ENCODE data around the gene TMPRSS15.

TMPRSS15 gene

DNA sequence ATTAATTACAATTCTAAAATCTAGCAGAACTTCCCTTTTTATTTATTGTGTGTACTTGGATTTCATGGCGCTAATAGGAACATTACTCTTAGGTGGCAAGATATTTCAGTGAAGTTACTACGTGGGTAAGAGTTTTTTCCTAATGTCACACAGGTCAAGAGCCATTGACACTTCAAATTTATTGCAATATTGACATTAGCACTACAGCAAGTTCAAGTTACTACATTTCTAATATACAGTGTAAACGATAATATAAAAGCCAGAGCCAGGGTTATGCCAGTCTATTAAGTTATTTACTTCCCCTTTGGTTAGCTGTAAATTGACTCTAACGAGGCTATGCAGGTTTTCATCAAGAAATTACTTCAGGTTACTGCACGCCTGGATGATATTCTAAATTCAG is 129.2 kb downstream of the TMPRSS15 start:
- no peak for DNase-seq (ENCODE audit: low spot score)
- H3K27ac ChIP-seq: no peak overlapping the region
- POLR2A ChIA-PET (ENCODE audit: low non-redundant PET): no interaction called here
- CTCF ChIA-PET: no interaction called here
- TF ChIP-seq, protein P1, sequence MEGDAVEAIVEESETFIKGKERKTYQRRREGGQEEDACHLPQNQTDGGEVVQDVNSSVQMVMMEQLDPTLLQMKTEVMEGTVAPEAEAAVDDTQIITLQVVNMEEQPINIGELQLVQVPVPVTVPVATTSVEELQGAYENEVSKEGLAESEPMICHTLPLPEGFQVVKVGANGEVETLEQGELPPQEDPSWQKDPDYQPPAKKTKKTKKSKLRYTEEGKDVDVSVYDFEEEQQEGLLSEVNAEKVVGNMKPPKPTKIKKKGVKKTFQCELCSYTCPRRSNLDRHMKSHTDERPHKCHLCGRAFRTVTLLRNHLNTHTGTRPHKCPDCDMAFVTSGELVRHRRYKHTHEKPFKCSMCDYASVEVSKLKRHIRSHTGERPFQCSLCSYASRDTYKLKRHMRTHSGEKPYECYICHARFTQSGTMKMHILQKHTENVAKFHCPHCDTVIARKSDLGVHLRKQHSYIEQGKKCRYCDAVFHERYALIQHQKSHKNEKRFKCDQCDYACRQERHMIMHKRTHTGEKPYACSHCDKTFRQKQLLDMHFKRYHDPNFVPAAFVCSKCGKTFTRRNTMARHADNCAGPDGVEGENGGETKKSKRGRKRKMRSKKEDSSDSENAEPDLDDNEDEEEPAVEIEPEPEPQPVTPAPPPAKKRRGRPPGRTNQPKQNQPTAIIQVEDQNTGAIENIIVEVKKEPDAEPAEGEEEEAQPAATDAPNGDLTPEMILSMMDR (conservative IDR thresholded peaks at IDR 0.05; ENCODE audit: low read depth): no peak

GRCh38 chr21:18273400-18273799 is 130.2 kb downstream of the TMPRSS15 start:
- CTCF ChIA-PET: interaction anchor here (0.6 kb wide), 1 partner anchor 1906 kb away, joined by 3 read pairs; no protein-coding TSS in a partner anchor
- H3K27ac ChIP-seq: no peak overlapping the region
- POLR2A ChIA-PET (ENCODE audit: low non-redundant PET): no interaction called here
- DNase-seq (ENCODE audit: low spot score): no peak
- TF ChIP-seq, protein P1 (conservative IDR thresholded peaks at IDR 0.05; ENCODE audit: low read depth): no peak

GRCh38 chr21:18269856-18270255 is 133.7 kb downstream of the TMPRSS15 start:
- no peak for DNase-seq (ENCODE audit: low spot score)
- no peak overlapping the region for H3K27ac ChIP-seq
- TF ChIP-seq, protein P1 (conservative IDR thresholded peaks at IDR 0.05; ENCODE audit: low read depth): no peak
- CTCF ChIA-PET: no interaction called here
- POLR2A ChIA-PET (ENCODE audit: low non-redundant PET): no interaction called here

- ChIA-PET POLR2A (ENCODE audit: low non-redundant PET) (no interaction called here), CTCF (no interaction called here)
- H3K27ac ChIP-seq: no peak overlapping the region
- no peak for DNase-seq (ENCODE audit: low spot score)
- TF ChIP-seq, protein P1 (conservative IDR thresholded peaks at IDR 0.05; ENCODE audit: low read depth): no peak
Measured at GRCh38 chr21:18268906-18269305, 134.7 kb downstream of the TMPRSS15 start.

DNA sequence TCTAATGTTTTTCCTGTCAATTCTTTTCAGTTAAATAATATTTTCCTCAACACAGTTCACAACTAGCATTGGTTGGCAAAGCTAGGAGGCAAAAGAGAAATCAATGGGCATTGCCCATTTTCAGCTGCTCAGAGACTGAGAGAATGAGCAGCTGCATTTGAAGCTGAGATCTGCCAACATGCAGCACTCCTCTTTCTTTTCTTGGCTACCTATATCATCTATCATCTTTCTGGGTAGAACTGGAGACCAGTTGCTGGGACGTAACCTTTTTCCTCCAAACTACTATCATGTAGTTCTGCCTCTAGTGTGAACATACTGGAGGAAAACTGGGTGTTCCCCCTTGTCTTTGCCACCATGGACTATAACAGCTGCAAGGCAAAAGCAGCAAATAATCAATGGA is 136.1 kb downstream of the TMPRSS15 start:
- DNase-seq (ENCODE audit: low spot score): no peak
- TF ChIP-seq, protein P1 (conservative IDR thresholded peaks at IDR 0.05; ENCODE audit: low read depth): no peak
- no peak overlapping the region for H3K27ac ChIP-seq
- ChIA-PET POLR2A (ENCODE audit: low non-redundant PET) (no interaction called here), CTCF (interaction anchor here (0.9 kb wide), 1 partner anchor 227 kb away, joined by 4 read pairs; no protein-coding TSS in a partner anchor)

DNA sequence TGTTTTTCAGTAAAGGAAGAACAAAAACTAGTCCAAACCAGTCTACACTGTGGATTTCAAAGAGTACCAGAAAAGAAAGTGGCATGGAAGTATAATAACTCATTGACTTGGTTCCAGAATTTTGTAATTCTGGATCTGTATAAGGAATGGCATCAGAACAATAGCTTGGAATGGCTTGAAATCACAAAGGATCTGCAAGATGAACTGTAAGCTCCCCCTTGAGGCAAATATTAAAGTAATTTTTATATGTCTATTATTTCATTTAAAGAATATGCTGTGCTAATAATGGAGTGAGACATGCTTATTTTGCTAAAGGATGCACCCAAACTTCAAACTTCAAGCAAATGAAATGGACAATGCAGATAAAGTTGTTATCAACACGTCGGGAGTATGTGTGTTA is 137.6 kb downstream of the TMPRSS15 start:
- TF ChIP-seq, protein P1 (conservative IDR thresholded peaks at IDR 0.05; ENCODE audit: low read depth): no peak
- no peak for DNase-seq (ENCODE audit: low spot score)
- ChIA-PET POLR2A (ENCODE audit: low non-redundant PET) (no interaction called here), CTCF (interaction anchor here (0.6 to 1.1 kb wide), 3 partner anchors 155 to 640 kb away, joined by 3 to 7 read pairs (median 3); no protein-coding TSS in a partner anchor)
- H3K27ac ChIP-seq: no peak overlapping the region

- no peak for DNase-seq (ENCODE audit: low spot score)
- ChIA-PET POLR2A (ENCODE audit: low non-redundant PET) (no interaction called here), CTCF (interaction anchor here (0.7 kb wide), 1 partner anchor 28 kb away, joined by 3 read pairs; no protein-coding TSS in a partner anchor)
Measured at GRCh38 chr21:18253799-18254198, 149.8 kb downstream of the TMPRSS15 start.

More at GRCh38 chr21:18253799-18254198, 149.8 kb downstream of the TMPRSS15 start:
- H3K27ac ChIP-seq: no peak overlapping the region
- TF ChIP-seq, protein P1 (conservative IDR thresholded peaks at IDR 0.05; ENCODE audit: low read depth): no peak

All from RWPE1 (cell line).